Measurements from ENCODE around the gene NPSR1. TPM values are rescaled to one million over a fixed set of nuclear protein-coding genes. Genes with fewer than 3 reads are reported as not detected.

The NPSR1 gene
- total and polyA plus RNA-seq, 4 donors = not detected

GRCh38 chr7:34749446-34749845, 91.4 kb downstream of the NPSR1 start:
- H3K27me3 ChIP-seq (ENCODE audit: control insufficient read depth in 1 of 2, insufficient read depth in 2 of 2, low read length in 1 of 2) = no peaks in the 10 kb centered on the region
- H3K4me3 ChIP-seq (ENCODE audit: low read length in 2 of 2) = no peak overlapping the region
- 83 to 86% methylated on average over 2 of the region's 2 CpGs for WGBS, 2 donors
- intact Hi-C loops (cut with DNase I) = no loop called here
- ATAC-seq (ENCODE audit: low FRiP score) (no peak), DNase-seq (no peak)
- H3K36me3 ChIP-seq (ENCODE audit: control insufficient read depth in 1 of 2, insufficient read depth in 2 of 2, low read length in 1 of 2) = no peaks in the 10 kb centered on the region
- H3K9me3 ChIP-seq (ENCODE audit: control insufficient read depth, low read length) = no peaks in the 10 kb centered on the region
- H3K4me1 ChIP-seq (ENCODE audit: control insufficient read depth in 1 of 2, insufficient read depth in 2 of 2, low read length in 2 of 2) = no peaks in the 10 kb centered on the region
- no peak overlapping the region for H3K27ac ChIP-seq (ENCODE audit: low read depth in 1 of 2, low read length in 2 of 2)

GRCh38 chr7:34750209-34750608, 92.2 kb downstream of the NPSR1 start:
- Histone ChIP-seq H3K27me3 (ENCODE audit: control insufficient read depth in 1 of 2, insufficient read depth in 2 of 2, low read length in 1 of 2) (no peaks in the 10 kb centered on the region), H3K36me3 (ENCODE audit: control insufficient read depth in 1 of 2, insufficient read depth in 2 of 2, low read length in 1 of 2) (no peaks in the 10 kb centered on the region), H3K27ac (ENCODE audit: low read depth in 1 of 2, low read length in 2 of 2) (no peak overlapping the region), H3K9me3 (ENCODE audit: control insufficient read depth, low read length) (no peaks in the 10 kb centered on the region), H3K4me1 (ENCODE audit: control insufficient read depth in 1 of 2, insufficient read depth in 2 of 2, low read length in 2 of 2) (no peaks in the 10 kb centered on the region), H3K4me3 (ENCODE audit: low read length in 2 of 2) (no peak overlapping the region)
- DNase-seq (no peak), ATAC-seq (ENCODE audit: low FRiP score) (no peak)
- 95 to 96% methylated on average over 8 of the region's 8 CpGs for WGBS, 2 donors
- intact Hi-C loops (cut with DNase I) = no loop called here

GRCh38 chr7:34750636-34751035, 92.6 kb downstream of the NPSR1 start:
- H3K27me3 ChIP-seq (ENCODE audit: control insufficient read depth in 1 of 2, insufficient read depth in 2 of 2, low read length in 1 of 2) = no peaks in the 10 kb centered on the region
- ATAC-seq (ENCODE audit: low FRiP score) (no peak), DNase-seq (no peak)
- H3K4me3 ChIP-seq (ENCODE audit: low read length in 2 of 2) = no peak overlapping the region
- intact Hi-C loops (cut with DNase I) = no loop called here
- no peaks in the 10 kb centered on the region for H3K9me3 ChIP-seq (ENCODE audit: control insufficient read depth, low read length)
- no peaks in the 10 kb centered on the region for H3K36me3 ChIP-seq (ENCODE audit: control insufficient read depth in 1 of 2, insufficient read depth in 2 of 2, low read length in 1 of 2)
- no peak overlapping the region for H3K27ac ChIP-seq (ENCODE audit: low read depth in 1 of 2, low read length in 2 of 2)
- no peaks in the 10 kb centered on the region for H3K4me1 ChIP-seq (ENCODE audit: control insufficient read depth in 1 of 2, insufficient read depth in 2 of 2, low read length in 2 of 2)
- 76 to 79% methylated on average over 2 of the region's 2 CpGs for WGBS, 2 donors

- Histone ChIP-seq H3K4me3 (ENCODE audit: low read length in 2 of 2) (no peak overlapping the region), H3K27ac (ENCODE audit: low read depth in 1 of 2, low read length in 2 of 2) (no peak overlapping the region), H3K27me3 (ENCODE audit: control insufficient read depth in 1 of 2, insufficient read depth in 2 of 2, low read length in 1 of 2) (no peaks in the 10 kb centered on the region), H3K9me3 (ENCODE audit: control insufficient read depth, low read length) (no peaks in the 10 kb centered on the region), H3K36me3 (ENCODE audit: control insufficient read depth in 1 of 2, insufficient read depth in 2 of 2, low read length in 1 of 2) (no peaks in the 10 kb centered on the region), H3K4me1 (ENCODE audit: control insufficient read depth in 1 of 2, insufficient read depth in 2 of 2, low read length in 2 of 2) (no peaks in the 10 kb centered on the region)
- ATAC-seq (ENCODE audit: low FRiP score) (no peak), DNase-seq (no peak)
- 86 to 90% methylated on average over 11 of the region's 11 CpGs for WGBS, 2 donors
- intact Hi-C loops (cut with DNase I) = no loop called here
Measured at GRCh38 chr7:34751725-34752643, 94.0 kb downstream of the NPSR1 start.

- H3K9me3 ChIP-seq (ENCODE audit: control insufficient read depth, low read length) = no peaks in the 10 kb centered on the region
- 47 to 56% methylated on average over 3 of the region's 3 CpGs for WGBS, 2 donors
- ATAC-seq (ENCODE audit: low FRiP score) = no peak
- H3K4me1 ChIP-seq (ENCODE audit: control insufficient read depth in 1 of 2, insufficient read depth in 2 of 2, low read length in 2 of 2) = no peaks in the 10 kb centered on the region
- H3K27me3 ChIP-seq (ENCODE audit: control insufficient read depth in 1 of 2, insufficient read depth in 2 of 2, low read length in 1 of 2) = no peaks in the 10 kb centered on the region
- H3K4me3 ChIP-seq (ENCODE audit: low read length in 2 of 2) = no peak overlapping the region
- H3K36me3 ChIP-seq (ENCODE audit: control insufficient read depth in 1 of 2, insufficient read depth in 2 of 2, low read length in 1 of 2) = no peaks in the 10 kb centered on the region
- intact Hi-C loops (cut with DNase I) = no loop called here
- no peak overlapping the region for H3K27ac ChIP-seq (ENCODE audit: low read depth in 1 of 2, low read length in 2 of 2)
- DNase-seq = no peak
Measured at GRCh38 chr7:34752929-34753328, 94.9 kb downstream of the NPSR1 start.

GRCh38 chr7:34755008-34755407, 97.0 kb downstream of the NPSR1 start:
- no peaks in the 10 kb centered on the region for H3K9me3 ChIP-seq (ENCODE audit: control insufficient read depth, low read length)
- H3K27me3 ChIP-seq (ENCODE audit: control insufficient read depth in 1 of 2, insufficient read depth in 2 of 2, low read length in 1 of 2) = no peaks in the 10 kb centered on the region
- ATAC-seq (ENCODE audit: low FRiP score) = no peak
- 60 to 68% methylated on average over 2 of the region's 2 CpGs for WGBS, 2 donors
- intact Hi-C loops (cut with DNase I) = no loop called here
- no peaks in the 10 kb centered on the region for H3K36me3 ChIP-seq (ENCODE audit: control insufficient read depth in 1 of 2, insufficient read depth in 2 of 2, low read length in 1 of 2)
- no peak for DNase-seq
- H3K4me3 ChIP-seq (ENCODE audit: low read length in 2 of 2) = no peak overlapping the region
- H3K4me1 ChIP-seq (ENCODE audit: control insufficient read depth in 1 of 2, insufficient read depth in 2 of 2, low read length in 2 of 2) = no peaks in the 10 kb centered on the region
- H3K27ac ChIP-seq (ENCODE audit: low read depth in 1 of 2, low read length in 2 of 2) = no peak overlapping the region

GRCh38 chr7:34756025-34756437, 98.0 kb downstream of the NPSR1 start:
- no peak overlapping the region for H3K4me3 ChIP-seq (ENCODE audit: low read length in 2 of 2)
- ATAC-seq (ENCODE audit: low FRiP score) (no peak), DNase-seq (no peak)
- intact Hi-C loops (cut with DNase I) = no loop called here
- no peak overlapping the region for H3K27ac ChIP-seq (ENCODE audit: low read depth in 1 of 2, low read length in 2 of 2)
- H3K27me3 ChIP-seq (ENCODE audit: control insufficient read depth in 1 of 2, insufficient read depth in 2 of 2, low read length in 1 of 2) = no peaks in the 10 kb centered on the region
- H3K36me3 ChIP-seq (ENCODE audit: control insufficient read depth in 1 of 2, insufficient read depth in 2 of 2, low read length in 1 of 2) = no peaks in the 10 kb centered on the region
- WGBS, 2 donors = 24 to 33% methylated on average over 4 of the region's 4 CpGs
- H3K9me3 ChIP-seq (ENCODE audit: control insufficient read depth, low read length) = no peaks in the 10 kb centered on the region
- H3K4me1 ChIP-seq (ENCODE audit: control insufficient read depth in 1 of 2, insufficient read depth in 2 of 2, low read length in 2 of 2) = no peaks in the 10 kb centered on the region

GRCh38 chr7:34756691-34757090, 98.7 kb downstream of the NPSR1 start:
- no peaks in the 10 kb centered on the region for H3K9me3 ChIP-seq (ENCODE audit: control insufficient read depth, low read length)
- no peak for ATAC-seq (ENCODE audit: low FRiP score)
- WGBS, 2 donors = 83 to 84% methylated on average over 5 of the region's 5 CpGs

GRCh38 chr7:34757570-34758110, 99.6 kb downstream of the NPSR1 start:
- intact Hi-C loops (cut with DNase I) = no loop called here
- Histone ChIP-seq H3K27ac (ENCODE audit: low read depth in 1 of 2, low read length in 2 of 2) (no peak overlapping the region), H3K9me3 (ENCODE audit: control insufficient read depth, low read length) (no peaks in the 10 kb centered on the region), H3K4me1 (ENCODE audit: control insufficient read depth in 1 of 2, insufficient read depth in 2 of 2, low read length in 2 of 2) (no peaks in the 10 kb centered on the region), H3K4me3 (ENCODE audit: low read length in 2 of 2) (no peak overlapping the region), H3K27me3 (ENCODE audit: control insufficient read depth in 1 of 2, insufficient read depth in 2 of 2, low read length in 1 of 2) (peaks cover 0 to 1% of the 10 kb centered on the region in 2 donors), H3K36me3 (ENCODE audit: control insufficient read depth in 1 of 2, insufficient read depth in 2 of 2, low read length in 1 of 2) (no peaks in the 10 kb centered on the region)
- DNase-seq = no peak
- ATAC-seq (ENCODE audit: low FRiP score) = no peak
- WGBS, 2 donors = 70 to 89% methylated on average over 5 of the region's 5 CpGs

More at GRCh38 chr7:34756691-34757090, 98.7 kb downstream of the NPSR1 start:
- Histone ChIP-seq H3K4me3 (ENCODE audit: low read length in 2 of 2) (no peak overlapping the region), H3K4me1 (ENCODE audit: control insufficient read depth in 1 of 2, insufficient read depth in 2 of 2, low read length in 2 of 2) (no peaks in the 10 kb centered on the region), H3K36me3 (ENCODE audit: control insufficient read depth in 1 of 2, insufficient read depth in 2 of 2, low read length in 1 of 2) (no peaks in the 10 kb centered on the region), H3K27ac (ENCODE audit: low read depth in 1 of 2, low read length in 2 of 2) (no peak overlapping the region), H3K27me3 (ENCODE audit: control insufficient read depth in 1 of 2, insufficient read depth in 2 of 2, low read length in 1 of 2) (peaks cover 0 to 1% of the 10 kb centered on the region in 2 donors)
- intact Hi-C loops (cut with DNase I) = no loop called here
- no peak for DNase-seq
